HL-60 (cell line): ENCODE results near the gene OR14C36.

ENCODE experiments used
- DNase-seq, 2 experiments: peaks; one replicate each; pipeline ENCODE4 v3.0.0-alpha.2; 2010 to 2020; ENCODE audit warnings: low read depth in 1 of 2, low spot score in 1 of 2
- H3K27ac ChIP-seq: fragments of 250-450 bp; sonication (Bioruptor Pico); replicated peaks from 2 replicates; pipeline ENCODE4 v1.5.1; 2020; ENCODE audit warnings: mild to moderate bottlenecking, moderate library complexity
- H3K27me3 ChIP-seq: fragments of 250-450 bp; sonication (Bioruptor Pico); 2 replicates; pipeline ENCODE4 v1.5.1; 2021; ENCODE audit warnings: mild to moderate bottlenecking, moderate library complexity; ENCODE audit not compliant: insufficient read depth, poor library complexity, severe bottlenecking
- H3K4me3 ChIP-seq: replicated peaks from 2 replicates; pipeline ENCODE4 v1.5.1; 2011; ENCODE audit warnings: mild to moderate bottlenecking, control low read depth, low read length; ENCODE audit not compliant: insufficient read depth
- GABPA ChIP-seq: IDR thresholded peaks from 2 replicates; pipeline ENCODE4 v1.6.1; 2012; ENCODE audit warnings: low read depth
- POLR2AphosphoS5 ChIP-seq: IDR thresholded peaks from 2 replicates; pipeline ENCODE4 v1.6.1; 2012; ENCODE audit warnings: low read depth
- SPI1 ChIP-seq: IDR thresholded peaks from 2 replicates; pipeline ENCODE4 v1.6.1; 2012; ENCODE audit warnings: low read depth, mild to moderate bottlenecking, borderline replicate concordance
- TF ChIP-seq, protein P1 (sequence below): IDR thresholded peaks from 2 replicates; pipeline ENCODE4 v1.6.1; 2012; ENCODE audit warnings: low read depth; ENCODE audit not compliant: insufficient replicate concordance
- TF ChIP-seq, protein P2 (sequence below): IDR thresholded peaks from one replicate; pipeline ENCODE4 v1.5.1; 2011; ENCODE audit warnings: low read length, control low read depth, inconsistent platforms; ENCODE audit not compliant: insufficient read depth

Gene OR14C36

DNA sequence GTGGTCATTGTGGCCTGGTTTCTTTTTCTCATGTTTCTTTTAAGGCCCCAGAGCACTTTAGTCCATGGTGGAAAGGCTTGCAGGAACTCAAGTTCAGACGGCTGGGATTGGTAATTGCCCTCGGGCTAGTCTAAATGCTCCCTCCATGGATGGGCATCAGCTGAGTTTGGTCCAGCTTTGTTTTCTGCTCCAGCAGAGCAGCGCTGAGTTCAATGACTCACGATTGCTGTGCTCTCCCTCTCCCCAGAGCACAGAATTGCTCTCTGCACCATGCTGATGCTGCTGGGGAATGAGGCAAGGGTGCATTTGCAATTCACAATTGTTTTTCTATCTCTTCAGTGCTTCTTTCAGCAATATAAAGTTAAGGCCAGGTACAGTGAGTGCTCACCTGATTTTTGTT lies 25.2 kb downstream of the OR14C36 start:
- TF ChIP-seq POLR2AphosphoS5 (no peak), SPI1 (no peak), GABPA (no peak)
- TF ChIP-seq, protein P1, sequence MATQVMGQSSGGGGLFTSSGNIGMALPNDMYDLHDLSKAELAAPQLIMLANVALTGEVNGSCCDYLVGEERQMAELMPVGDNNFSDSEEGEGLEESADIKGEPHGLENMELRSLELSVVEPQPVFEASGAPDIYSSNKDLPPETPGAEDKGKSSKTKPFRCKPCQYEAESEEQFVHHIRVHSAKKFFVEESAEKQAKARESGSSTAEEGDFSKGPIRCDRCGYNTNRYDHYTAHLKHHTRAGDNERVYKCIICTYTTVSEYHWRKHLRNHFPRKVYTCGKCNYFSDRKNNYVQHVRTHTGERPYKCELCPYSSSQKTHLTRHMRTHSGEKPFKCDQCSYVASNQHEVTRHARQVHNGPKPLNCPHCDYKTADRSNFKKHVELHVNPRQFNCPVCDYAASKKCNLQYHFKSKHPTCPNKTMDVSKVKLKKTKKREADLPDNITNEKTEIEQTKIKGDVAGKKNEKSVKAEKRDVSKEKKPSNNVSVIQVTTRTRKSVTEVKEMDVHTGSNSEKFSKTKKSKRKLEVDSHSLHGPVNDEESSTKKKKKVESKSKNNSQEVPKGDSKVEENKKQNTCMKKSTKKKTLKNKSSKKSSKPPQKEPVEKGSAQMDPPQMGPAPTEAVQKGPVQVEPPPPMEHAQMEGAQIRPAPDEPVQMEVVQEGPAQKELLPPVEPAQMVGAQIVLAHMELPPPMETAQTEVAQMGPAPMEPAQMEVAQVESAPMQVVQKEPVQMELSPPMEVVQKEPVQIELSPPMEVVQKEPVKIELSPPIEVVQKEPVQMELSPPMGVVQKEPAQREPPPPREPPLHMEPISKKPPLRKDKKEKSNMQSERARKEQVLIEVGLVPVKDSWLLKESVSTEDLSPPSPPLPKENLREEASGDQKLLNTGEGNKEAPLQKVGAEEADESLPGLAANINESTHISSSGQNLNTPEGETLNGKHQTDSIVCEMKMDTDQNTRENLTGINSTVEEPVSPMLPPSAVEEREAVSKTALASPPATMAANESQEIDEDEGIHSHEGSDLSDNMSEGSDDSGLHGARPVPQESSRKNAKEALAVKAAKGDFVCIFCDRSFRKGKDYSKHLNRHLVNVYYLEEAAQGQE = no peak
- TF ChIP-seq, protein P2, sequence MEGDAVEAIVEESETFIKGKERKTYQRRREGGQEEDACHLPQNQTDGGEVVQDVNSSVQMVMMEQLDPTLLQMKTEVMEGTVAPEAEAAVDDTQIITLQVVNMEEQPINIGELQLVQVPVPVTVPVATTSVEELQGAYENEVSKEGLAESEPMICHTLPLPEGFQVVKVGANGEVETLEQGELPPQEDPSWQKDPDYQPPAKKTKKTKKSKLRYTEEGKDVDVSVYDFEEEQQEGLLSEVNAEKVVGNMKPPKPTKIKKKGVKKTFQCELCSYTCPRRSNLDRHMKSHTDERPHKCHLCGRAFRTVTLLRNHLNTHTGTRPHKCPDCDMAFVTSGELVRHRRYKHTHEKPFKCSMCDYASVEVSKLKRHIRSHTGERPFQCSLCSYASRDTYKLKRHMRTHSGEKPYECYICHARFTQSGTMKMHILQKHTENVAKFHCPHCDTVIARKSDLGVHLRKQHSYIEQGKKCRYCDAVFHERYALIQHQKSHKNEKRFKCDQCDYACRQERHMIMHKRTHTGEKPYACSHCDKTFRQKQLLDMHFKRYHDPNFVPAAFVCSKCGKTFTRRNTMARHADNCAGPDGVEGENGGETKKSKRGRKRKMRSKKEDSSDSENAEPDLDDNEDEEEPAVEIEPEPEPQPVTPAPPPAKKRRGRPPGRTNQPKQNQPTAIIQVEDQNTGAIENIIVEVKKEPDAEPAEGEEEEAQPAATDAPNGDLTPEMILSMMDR = no peak
- no peak for DNase-seq
- no peak overlapping the region for H3K27ac ChIP-seq
- no peaks in the 10 kb centered on the region for H3K27me3 ChIP-seq
- no peak overlapping the region for H3K4me3 ChIP-seq

DNA sequence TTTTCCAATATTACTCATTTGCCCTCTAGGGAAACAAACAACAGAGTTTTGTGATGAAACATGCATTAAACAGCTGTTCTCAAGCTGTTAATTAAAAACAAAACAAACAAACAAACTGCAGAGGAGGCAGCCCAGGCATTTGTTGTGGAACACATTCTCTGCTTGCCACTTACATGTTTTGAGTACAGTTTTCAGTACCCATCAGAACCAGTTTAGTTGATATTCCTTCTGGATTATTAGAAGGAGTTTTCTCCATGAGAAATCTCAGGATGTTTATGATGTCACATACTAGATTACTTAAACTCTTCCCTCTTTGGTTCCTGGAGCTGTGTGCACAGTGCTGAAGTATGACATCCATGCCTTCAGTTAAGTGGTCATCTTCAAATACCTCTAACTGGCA lies 26.9 kb downstream of the OR14C36 start, which contains the start of gene OR2T6:
OR2T6 (plus strand) TSS at position 301 of the 400 bp plus-strand sequence. CDS start 11,863 bp downstream, outside the sequence.
- Histone ChIP-seq H3K4me3 (no peak within 1 kb of the TSS), H3K27me3 (no peaks in the 10 kb centered on the region), H3K27ac (no peak within 1 kb of the TSS)
- TF ChIP-seq, protein P1 = no peak
- TF ChIP-seq, protein P2 = no peak
- TF ChIP-seq GABPA = no peak
- TF ChIP-seq POLR2AphosphoS5 = no peak
- TF ChIP-seq SPI1 = no peak
- no peak for DNase-seq

DNA sequence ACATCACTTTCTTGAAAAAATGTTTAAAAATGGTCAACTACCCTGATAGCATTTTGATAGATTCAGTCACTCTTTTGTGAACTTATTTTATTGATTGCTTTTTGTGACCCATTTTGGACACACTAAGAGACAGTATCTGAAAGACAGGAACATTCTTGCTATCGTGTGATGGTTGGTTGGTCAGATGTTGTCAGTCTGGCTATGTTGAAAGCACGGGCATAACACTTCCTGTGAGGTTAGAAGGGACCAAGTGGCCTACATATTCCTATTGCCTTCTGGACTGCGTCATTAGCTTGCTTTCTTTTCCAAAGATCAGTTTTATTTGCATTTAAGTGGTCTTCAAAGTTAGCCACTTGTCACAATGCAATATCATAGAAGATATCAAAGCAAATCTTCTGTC lies 28.3 kb downstream of the OR14C36 start:
- no peaks in the 10 kb centered on the region for H3K27me3 ChIP-seq
- no peak overlapping the region for H3K4me3 ChIP-seq
- DNase-seq = no peak
- H3K27ac ChIP-seq = no peak overlapping the region
- TF ChIP-seq SPI1 (no peak), POLR2AphosphoS5 (no peak)
- TF ChIP-seq, protein P2 = no peak

DNA sequence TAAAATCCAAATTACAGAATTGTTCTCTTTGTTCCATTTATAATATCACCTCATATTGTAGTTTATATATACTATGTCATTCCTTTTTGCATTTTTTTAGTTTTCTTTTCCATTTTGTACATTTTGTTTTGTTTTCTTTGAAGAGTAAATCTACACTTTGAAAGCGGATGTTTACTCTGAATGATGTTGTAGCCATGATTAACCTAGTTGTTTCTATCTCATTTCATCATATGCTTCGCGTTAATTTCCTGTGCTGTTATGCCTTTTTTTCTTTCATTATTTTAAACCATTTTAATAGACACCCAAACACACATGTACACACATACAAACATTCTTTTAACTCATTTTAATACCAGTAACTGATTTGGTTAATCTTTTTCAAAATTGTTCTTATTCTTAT lies 32.3 kb downstream of the OR14C36 start:
- Histone ChIP-seq H3K4me3 (no peak overlapping the region), H3K27me3 (no peaks in the 10 kb centered on the region), H3K27ac (no peak overlapping the region)
- no peak for DNase-seq
- no peak for TF ChIP-seq POLR2AphosphoS5
- no peak for TF ChIP-seq SPI1
- TF ChIP-seq, protein P1 = no peak
- TF ChIP-seq GABPA = no peak
- TF ChIP-seq, protein P2 = no peak
